Measurements from ENCODE around the gene BTBD9.

BTBD9 gene

GRCh38 chr6:38508286-38508685, 131.4 kb downstream of the BTBD9 start:
- DNase-seq, result no peak
- TF ChIP-seq GATA1 (IDR thresholded peaks at IDR 0.05; ENCODE audit: low read depth, low read length), result no peak

DNA sequence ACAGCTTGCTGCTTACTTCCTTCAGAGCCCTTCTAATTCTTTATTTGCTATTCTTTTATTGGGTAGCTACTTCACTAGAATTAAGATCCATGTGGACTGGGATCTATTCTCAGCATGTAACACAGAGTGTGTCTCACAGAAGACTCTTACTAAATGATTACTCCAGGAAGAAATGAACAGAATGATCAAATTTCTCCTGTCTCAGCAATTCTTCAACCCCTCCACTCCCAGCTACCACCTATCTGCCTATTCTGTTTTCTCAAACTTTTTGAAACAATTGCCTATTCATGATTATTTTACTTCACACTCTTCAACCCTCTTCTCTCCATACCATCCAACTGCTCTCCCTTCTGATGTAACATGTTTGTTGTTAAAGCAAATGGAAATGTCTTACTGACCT, 132.6 kb downstream of the BTBD9 start:
- DNase-seq, result no peak
- TF ChIP-seq GATA1 (IDR thresholded peaks at IDR 0.05; ENCODE audit: low read depth, low read length), result no peak
- no peak for TF ChIP-seq POLR2A (IDR thresholded peaks at IDR 0.05; ENCODE audit: low read length)

GRCh38 chr6:38505826-38506225, 133.9 kb downstream of the BTBD9 start:
- DNase-seq, result no peak

DNA sequence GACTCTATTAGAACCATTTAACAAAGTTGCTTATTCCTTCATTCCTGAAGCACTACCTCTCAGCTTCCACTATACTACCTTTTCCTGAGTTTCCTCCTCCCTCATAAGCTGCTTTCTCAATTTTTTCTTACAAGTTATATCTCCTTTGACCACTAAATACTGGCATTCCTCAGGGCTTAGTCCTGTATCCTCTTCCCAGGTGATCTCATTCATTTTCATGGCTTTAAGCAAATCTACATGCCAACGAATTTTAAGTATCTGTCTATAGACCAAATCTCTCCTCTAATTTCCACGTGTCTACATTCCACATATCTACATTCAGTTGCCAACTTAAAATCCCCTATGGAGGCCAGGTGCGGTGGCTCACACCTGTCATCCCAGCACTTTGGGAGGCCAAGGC, 134.7 kb downstream of the BTBD9 start:
- TF ChIP-seq GATA1 (IDR thresholded peaks at IDR 0.05; ENCODE audit: low read depth, low read length) (no peak), POLR2A (IDR thresholded peaks at IDR 0.05; ENCODE audit: low read length) (no peak)
- DNase-seq, result no peak

More at GRCh38 chr6:38505826-38506225, 133.9 kb downstream of the BTBD9 start:
- TF ChIP-seq POLR2A (IDR thresholded peaks at IDR 0.05; ENCODE audit: low read length) (no peak), GATA1 (IDR thresholded peaks at IDR 0.05; ENCODE audit: low read depth, low read length) (no peak)

DNA sequence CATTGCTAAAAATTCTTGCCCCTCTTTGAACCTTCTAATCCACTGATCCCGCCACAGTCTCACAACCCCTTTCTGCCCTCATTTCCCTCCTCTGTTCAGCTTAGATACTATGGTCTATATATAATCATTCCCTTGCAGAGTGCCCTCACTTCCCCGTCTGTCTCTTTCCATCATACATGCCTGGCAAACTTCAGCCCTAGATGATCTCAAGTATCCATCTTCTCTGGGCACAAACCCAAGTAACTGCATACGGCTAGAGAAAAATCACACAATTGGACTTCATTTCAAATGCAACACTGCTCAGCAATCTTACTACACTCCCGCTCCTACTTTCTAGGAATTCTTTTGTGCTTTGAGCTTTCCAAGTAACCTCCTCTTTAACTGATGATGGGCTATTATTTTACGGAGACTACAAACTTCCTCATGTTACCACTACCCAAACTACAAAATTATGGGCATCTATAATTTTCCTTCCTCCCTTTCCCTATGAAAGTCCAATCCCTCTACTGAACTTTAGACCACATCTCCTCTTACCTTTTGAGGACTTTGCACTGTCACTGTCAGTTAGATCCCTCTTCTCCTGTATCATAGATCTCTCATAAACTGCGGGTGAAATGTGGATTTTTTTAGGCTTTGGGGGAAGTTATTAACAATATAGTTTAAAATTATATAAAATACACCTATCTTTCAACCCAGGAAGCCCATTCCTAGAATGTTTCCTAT, 135.6 kb downstream of the BTBD9 start:
- TF ChIP-seq POLR2A (IDR thresholded peaks at IDR 0.05; ENCODE audit: low read length) (no peak), GATA1 (IDR thresholded peaks at IDR 0.05; ENCODE audit: low read depth, low read length) (no peak)
- DNase-seq, result no peak

DNA sequence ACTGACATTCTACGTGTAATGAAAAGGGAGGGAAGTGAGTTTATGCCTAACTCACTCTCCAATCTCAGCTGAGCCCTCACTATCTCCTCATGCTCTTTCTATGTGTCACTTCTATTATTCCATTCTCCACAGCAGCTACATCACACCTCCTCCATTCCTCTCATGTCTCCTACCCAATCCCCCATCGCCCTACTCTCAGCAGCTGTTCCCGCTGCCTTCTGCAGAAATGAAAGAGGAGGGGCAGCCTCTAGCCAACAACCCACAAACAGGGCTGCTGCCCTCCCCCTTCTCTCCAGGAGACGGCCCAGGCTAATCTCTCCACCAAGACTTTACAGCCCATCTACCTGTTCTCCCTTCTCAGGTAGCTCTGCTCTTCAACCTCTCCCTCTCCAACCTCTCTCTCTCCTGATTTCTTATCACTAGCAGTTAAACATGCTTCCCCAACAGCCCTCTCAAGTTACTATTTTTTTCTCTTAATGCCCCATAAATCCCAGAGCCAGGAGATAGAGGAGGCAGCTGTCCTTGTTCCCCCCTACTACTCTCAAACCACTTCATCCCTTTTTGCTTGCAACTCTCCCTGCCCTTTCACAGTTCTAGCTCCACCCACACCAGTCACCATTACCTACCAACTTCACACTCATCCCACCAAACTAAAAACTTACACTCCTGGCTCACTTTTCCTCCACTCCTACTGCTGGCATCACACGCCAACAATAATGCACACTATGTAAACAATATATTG, 136.5 kb downstream of the BTBD9 start:
- no peak for TF ChIP-seq GATA1 (IDR thresholded peaks at IDR 0.05; ENCODE audit: low read depth, low read length)
- TF ChIP-seq POLR2A (IDR thresholded peaks at IDR 0.05; ENCODE audit: low read length), result no peak

GRCh38 chr6:38502423-38502822, 137.3 kb downstream of the BTBD9 start:
- DNase-seq, result no peak
- TF ChIP-seq GATA1 (IDR thresholded peaks at IDR 0.05; ENCODE audit: low read depth, low read length), result no peak

More for the DNA sequence above, 136.5 kb downstream of the BTBD9 start:
- no peak for DNase-seq

GRCh38 chr6:38501931-38502330, 137.8 kb downstream of the BTBD9 start:
- no peak for DNase-seq
- no peak for TF ChIP-seq POLR2A (IDR thresholded peaks at IDR 0.05; ENCODE audit: low read length)
- no peak for TF ChIP-seq GATA1 (IDR thresholded peaks at IDR 0.05; ENCODE audit: low read depth, low read length)

DNA sequence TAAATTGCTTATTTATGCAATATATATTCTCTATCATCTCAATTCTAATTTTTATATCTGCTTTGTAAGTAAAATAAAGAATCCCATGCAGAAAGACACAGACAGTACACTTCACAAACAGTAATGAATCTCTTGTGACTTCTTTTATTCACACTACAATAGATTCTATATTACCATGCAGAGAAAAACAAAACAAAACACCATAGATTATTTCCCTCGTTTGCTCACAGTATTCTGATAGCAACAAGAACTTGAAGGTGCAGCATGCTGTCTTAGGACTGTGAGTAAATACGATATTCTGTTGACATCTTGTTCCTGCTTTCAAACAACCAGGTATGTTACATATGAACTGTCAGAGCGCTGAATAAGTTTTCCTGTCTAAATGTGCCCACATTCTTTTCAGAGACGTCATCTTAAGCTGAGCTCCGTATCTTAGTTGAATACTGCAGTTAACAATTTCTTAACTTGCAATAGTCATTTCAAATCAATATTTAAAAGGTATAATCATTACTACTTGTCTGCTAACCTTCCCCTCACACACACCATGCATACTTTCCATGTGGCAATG, 140.1 kb downstream of the BTBD9 start:
- no peak for DNase-seq
- TF ChIP-seq POLR2A (IDR thresholded peaks at IDR 0.05; ENCODE audit: low read length) (no peak), GATA1 (IDR thresholded peaks at IDR 0.05; ENCODE audit: low read depth, low read length) (no peak)

DNA sequence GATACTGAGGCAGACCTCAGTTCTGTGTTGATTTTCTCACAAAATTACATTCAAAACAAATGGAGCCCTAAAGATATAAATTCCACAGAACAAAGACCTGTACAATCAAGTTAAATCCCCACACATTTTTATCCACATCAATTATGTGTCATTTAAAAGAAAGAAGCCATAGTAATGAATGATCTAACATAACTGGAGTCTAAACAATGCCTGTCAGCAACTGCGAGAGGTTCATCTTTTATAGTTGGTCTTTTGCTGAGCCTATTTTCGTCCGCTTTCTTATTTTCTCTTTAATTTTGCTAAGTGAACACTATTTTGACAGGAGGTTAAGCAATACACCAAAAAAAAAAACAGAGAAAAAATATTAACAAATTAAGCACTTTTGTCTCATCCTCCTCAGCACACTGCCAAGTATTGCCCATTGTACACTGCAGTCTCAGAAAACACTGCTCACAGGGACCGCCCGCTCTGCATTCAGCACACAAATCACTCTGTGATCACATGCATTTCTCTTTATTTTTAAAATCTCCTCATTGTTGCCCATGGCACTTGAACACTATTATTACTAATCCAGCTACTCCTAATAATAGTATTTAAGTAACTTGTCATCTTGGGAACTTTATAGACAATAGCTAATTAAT, 140.8 kb downstream of the BTBD9 start:
- DNase-seq, result no peak
- TF ChIP-seq POLR2A (IDR thresholded peaks at IDR 0.05; ENCODE audit: low read length) (no peak), GATA1 (IDR thresholded peaks at IDR 0.05; ENCODE audit: low read depth, low read length) (no peak)

DNA sequence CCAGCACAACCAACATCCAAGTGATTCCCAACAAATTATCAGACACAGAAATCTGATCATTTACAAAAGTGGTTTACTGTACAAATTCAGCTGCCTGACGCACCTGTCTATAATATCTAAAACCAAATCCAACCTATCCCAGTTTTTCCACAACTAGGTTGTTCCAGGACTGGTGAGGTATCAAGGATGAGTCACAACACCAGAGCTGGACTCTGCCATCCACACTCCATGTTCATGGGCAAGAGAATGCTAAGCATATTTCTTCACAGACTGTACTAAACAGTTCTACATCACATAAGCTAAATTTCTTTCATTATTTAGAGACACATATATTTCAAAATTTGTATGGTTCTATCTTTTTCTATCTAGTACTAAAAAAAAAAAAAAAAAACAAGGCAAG, 141.6 kb downstream of the BTBD9 start:
- TF ChIP-seq GATA1 (IDR thresholded peaks at IDR 0.05; ENCODE audit: low read depth, low read length) (no peak), POLR2A (IDR thresholded peaks at IDR 0.05; ENCODE audit: low read length) (no peak)
- DNase-seq, result no peak

GRCh38 chr6:38497546-38497945, 142.2 kb downstream of the BTBD9 start:
- TF ChIP-seq POLR2A (IDR thresholded peaks at IDR 0.05; ENCODE audit: low read length) (no peak), GATA1 (IDR thresholded peaks at IDR 0.05; ENCODE audit: low read depth, low read length) (no peak)
- DNase-seq, result no peak

DNA sequence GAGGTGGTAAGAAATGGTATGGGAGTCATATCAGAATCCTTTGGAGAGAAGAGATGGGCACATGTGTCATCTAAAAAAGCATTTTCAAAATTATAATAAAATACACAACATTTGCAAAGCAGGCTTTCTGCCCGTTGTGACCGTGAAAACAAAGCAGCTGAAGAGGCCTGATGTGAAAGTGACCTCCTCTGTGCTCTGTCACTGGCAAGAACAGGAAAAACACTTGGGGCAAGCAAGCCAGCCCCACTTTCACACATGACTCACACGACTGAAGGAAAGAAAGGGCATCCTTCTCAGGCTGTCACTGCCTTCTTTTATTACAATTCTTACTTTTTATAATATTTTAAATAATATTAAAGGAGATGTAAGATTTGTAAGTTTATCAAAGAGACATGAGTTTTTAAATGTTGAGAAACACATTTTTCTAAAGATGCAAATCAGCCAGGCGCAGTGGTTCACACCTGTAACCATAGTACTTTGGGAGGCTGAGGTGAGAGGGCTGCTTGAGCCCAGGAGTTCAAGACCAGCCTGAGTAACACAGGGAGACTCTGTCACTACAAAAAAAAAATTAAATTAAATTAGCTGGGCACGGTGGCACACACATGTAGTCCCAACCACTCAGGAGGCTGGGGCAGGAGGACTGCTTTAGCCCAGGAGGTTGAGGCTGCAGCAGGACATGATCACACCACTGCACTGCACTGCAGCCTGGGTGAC, 143.7 kb downstream of the BTBD9 start:
- DNase-seq, result no peak
- no peak for TF ChIP-seq GATA1 (IDR thresholded peaks at IDR 0.05; ENCODE audit: low read depth, low read length)
- TF ChIP-seq POLR2A (IDR thresholded peaks at IDR 0.05; ENCODE audit: low read length), result no peak

GRCh38 chr6:38495518-38495917, 144.2 kb downstream of the BTBD9 start:
- no peak for DNase-seq
- TF ChIP-seq GATA1 (IDR thresholded peaks at IDR 0.05; ENCODE audit: low read depth, low read length) (no peak), POLR2A (IDR thresholded peaks at IDR 0.05; ENCODE audit: low read length) (no peak)

Measured in erythroblast (primary cell).